ENCODE data around the gene THRA.

GRCh38 chr17:40068129-40068581, 5.4 kb downstream of the THRA start:
- TF ChIP-seq, protein P1, sequence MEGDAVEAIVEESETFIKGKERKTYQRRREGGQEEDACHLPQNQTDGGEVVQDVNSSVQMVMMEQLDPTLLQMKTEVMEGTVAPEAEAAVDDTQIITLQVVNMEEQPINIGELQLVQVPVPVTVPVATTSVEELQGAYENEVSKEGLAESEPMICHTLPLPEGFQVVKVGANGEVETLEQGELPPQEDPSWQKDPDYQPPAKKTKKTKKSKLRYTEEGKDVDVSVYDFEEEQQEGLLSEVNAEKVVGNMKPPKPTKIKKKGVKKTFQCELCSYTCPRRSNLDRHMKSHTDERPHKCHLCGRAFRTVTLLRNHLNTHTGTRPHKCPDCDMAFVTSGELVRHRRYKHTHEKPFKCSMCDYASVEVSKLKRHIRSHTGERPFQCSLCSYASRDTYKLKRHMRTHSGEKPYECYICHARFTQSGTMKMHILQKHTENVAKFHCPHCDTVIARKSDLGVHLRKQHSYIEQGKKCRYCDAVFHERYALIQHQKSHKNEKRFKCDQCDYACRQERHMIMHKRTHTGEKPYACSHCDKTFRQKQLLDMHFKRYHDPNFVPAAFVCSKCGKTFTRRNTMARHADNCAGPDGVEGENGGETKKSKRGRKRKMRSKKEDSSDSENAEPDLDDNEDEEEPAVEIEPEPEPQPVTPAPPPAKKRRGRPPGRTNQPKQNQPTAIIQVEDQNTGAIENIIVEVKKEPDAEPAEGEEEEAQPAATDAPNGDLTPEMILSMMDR (IDR thresholded peaks at IDR 0.05), result no peak
- TF ChIP-seq POLR2A (IDR thresholded peaks at IDR 0.05), result no peak

Measured in testis (tissue), 2 donors.